GM20431 (cell line): ENCODE data around the gene RAB35.

Experiments used
- in situ Hi-C: fragments of 300-500 bp; cut with MseI, MboI; formaldehyde crosslinking; loops from one replicate; pipeline ENCODE4 v1.15.0; 2020; ENCODE audit warnings: low sequenced_read_pairs; ENCODE audit not compliant: unreplicated experiment

The RAB35 gene

GRCh38 chr12:120110550-120111501, 5.7 kb downstream of the RAB35 start:
- in situ Hi-C loops = no loop called here

- in situ Hi-C loops = no loop called here
Observed at GRCh38 chr12:120109570-120110267, 6.8 kb downstream of the RAB35 start.

DNA sequence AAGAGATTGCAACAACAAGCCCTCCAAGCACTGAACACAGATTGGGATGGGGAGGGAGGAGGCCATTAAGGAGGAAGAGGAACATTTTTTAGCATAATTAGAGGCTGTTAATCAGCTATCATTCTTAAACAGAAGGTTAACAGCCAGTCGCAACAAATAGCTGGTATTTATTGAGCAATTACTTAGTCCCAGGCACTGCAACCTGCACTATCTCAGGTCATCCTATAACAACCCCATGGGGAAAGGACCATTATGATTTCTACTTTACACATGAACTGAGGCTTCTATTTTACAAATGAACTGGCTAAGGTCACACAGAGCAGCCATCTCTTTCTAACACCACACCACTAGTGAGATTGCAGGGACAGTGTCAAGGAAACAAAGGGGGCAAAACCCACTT, 10.4 kb downstream of the RAB35 start:
- in situ Hi-C loops = no loop called here

- in situ Hi-C loops = no loop called here
Observed at GRCh38 chr12:120103371-120103770, 13.2 kb downstream of the RAB35 start.

- in situ Hi-C loops = no loop called here
Observed at GRCh38 chr12:120103044-120103338, 13.6 kb downstream of the RAB35 start.

DNA sequence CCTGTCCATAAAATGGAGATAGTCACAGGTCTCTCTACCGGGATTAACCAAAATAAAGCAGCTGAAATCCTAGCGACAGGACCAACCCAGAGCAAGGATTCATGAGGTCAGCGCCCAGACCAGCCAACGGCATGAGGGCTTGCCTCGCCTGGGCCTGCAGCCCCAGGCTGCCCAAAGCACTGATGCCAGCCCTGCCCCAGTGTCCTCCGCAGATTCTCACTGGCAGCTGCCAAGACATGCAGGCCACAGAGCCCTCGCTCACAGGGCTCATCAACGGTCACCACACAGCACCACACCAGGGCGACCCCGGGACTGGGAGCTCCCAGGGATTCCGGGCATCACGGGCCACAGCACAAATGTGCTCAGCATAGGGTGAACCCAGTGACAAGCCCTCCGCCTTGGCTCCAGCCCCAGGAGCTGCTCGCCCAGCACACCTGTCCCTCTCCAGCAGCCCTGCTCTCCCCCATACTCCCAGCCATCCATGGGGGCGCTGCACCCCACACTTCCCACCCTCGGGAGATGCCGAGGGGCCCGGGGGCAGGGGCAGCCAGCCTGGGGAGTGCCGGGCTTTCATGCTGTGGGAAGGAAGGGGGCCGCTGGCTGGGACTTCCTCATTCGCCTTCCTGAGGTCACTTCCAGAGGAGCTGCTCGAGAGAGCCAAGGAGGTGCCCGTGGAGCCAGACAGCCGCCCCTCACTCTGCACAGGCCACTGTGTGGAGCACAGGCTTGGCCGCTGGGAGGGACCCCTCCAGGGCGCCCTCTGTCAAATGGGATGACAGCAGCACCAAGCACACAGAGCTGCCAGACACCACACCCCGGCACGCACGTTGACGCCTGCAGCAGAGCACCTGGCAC, 14.1 kb downstream of the RAB35 start:
- in situ Hi-C loops = no loop called here

DNA sequence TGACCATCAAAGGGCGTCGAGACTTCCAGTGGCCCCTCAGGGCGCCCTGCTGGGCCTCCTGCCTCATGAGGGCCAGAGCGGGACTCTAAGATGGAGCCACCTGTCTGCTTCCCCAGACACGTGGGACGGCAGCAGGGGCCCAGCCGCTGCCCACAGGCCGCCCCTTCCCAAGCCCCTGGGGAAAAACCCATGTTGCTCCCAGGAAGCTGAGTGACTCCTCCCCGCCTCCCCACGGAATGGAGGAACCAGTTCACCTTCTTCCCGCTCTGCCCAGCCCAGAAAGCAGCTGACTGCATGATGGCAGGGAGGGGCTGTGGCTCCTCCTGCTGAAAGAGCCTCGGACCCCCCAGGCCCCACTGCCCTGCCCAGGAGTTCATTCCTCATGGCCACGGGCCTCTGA, 14.9 kb downstream of the RAB35 start:
- in situ Hi-C loops = no loop called here

GRCh38 chr12:120101182-120101581, 15.4 kb downstream of the RAB35 start:
- in situ Hi-C loops = no loop called here

GRCh38 chr12:120100630-120101029, 15.9 kb downstream of the RAB35 start:
- in situ Hi-C loops = no loop called here

DNA sequence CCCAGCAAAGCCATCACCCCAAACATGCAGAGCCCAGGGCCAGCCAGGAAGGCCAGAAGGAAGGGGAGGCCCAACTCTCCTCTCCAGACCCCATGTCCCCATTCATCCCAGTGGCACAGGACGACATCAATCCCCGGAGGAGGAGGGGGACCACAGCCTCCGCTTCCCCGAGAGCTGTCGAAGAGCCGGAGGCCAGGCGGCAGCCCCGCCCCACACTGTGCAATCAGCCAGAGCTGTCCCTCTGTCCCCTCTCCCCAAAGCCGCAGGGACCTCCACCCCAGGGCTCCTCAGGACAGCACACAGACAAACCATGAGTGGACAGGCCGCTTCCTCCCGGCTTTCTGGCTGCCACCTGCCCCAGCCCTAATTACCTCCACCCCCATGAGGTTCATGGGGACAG, 16.8 kb downstream of the RAB35 start:
- in situ Hi-C loops = no loop called here

GRCh38 chr12:120098756-120099470, 17.6 kb downstream of the RAB35 start:
- in situ Hi-C loops = no loop called here

DNA sequence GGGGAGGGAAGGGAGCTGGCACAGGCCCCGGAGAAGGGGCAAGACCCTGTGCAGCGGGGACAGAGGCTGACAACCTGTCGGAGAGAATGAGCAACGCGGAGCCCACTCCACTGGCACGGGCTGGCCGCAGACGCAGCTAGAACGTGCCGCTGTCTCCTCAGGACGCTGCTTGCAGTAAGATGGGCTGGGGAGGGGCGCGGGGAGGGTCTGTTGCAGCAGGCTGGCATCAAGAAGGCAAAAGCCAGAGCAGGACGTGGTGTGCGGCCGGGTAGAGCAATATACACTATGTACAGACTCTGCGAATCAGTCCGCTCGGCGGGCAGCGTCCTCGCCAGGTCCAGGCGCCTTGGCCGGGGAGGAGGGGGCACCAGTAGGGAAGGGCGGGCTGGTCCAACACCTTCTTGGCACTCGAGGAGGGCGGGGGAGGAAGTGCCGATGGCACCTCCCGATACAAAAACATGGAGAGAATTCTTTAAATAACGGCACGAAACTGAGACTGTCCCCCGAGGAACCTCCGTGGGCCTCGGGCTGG, 19.8 kb downstream of the RAB35 start:
- in situ Hi-C loops = no loop called here

GRCh38 chr12:120095736-120096135, 20.8 kb downstream of the RAB35 start:
- in situ Hi-C loops = no loop called here

DNA sequence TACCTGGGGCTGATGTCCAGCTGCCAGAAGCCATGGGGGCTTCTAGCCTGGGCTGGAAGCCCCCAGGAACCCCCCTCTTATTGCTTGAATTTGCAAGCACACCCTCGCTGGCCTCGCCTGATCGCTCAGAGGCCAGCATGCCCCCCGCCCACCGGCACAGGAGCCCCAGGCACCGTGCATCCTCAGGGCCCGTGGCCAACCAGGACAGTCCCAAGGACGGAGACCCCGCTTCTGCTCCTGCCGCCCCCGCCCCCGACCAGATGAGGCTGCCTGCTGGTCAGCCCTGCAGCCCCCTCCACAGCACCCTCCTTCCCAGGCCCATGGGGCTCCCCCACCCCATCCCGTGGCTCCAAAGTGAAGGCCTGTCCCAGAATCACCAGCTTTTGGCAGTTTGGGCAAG, 21.2 kb downstream of the RAB35 start:
- in situ Hi-C loops = no loop called here

- in situ Hi-C loops = no loop called here
Observed at GRCh38 chr12:120094485-120094884, 22.1 kb downstream of the RAB35 start.

- in situ Hi-C loops = no loop called here
Observed at GRCh38 chr12:120093592-120094355, 22.8 kb downstream of the RAB35 start.

GRCh38 chr12:120093336-120093591, 23.3 kb downstream of the RAB35 start:
- in situ Hi-C loops = no loop called here

GRCh38 chr12:120092551-120093335, 23.8 kb downstream of the RAB35 start:
- in situ Hi-C loops = no loop called here
